SK-N-SH treated with all-trans-retinoic acid at 6 μM for 48 hours (cell line): ENCODE data around the gene ZBTB16.

Experiments
- ATAC-seq: fragments of 200-7000 bp; cut with Tn5 transposase; 3 replicates; pipeline ENCODE4 v1.9.1; 2020; ENCODE audit warnings: mild to moderate bottlenecking, moderate library complexity
- ARNTL ChIP-seq: fragments of 450-650 bp; formaldehyde crosslinking; IDR thresholded peaks from 2 replicates; pipeline ENCODE4 v1.5.0; 2020; ENCODE audit warnings: low read depth, mild to moderate bottlenecking, moderate library complexity, borderline replicate concordance
- BACH2 ChIP-seq: fragments of 250-450 bp; sonication (Bioruptor Pico); IDR thresholded peaks from 2 replicates; pipeline ENCODE4 v1.9.0; 2021; ENCODE audit warnings: mild to moderate bottlenecking, borderline replicate concordance
- CSDC2 ChIP-seq: fragments of 250-450 bp; sonication (Bioruptor Pico); IDR thresholded peaks from 2 replicates; pipeline ENCODE4 v1.5.0; 2020; ENCODE audit warnings: mild to moderate bottlenecking, moderate library complexity
- ESRRG ChIP-seq: fragments of 250-450 bp; sonication (Bioruptor Pico); IDR thresholded peaks from 2 replicates; pipeline ENCODE4 v1.6.1; 2021; ENCODE audit warnings: mild to moderate bottlenecking
- GLIS3 ChIP-seq: fragments of 250-450 bp; sonication (Bioruptor Pico); IDR thresholded peaks from 2 replicates; pipeline ENCODE4 v1.5.0; 2020; ENCODE audit warnings: mild to moderate bottlenecking, moderate library complexity
- ISL1 ChIP-seq: fragments of 250-450 bp; sonication (Bioruptor Pico); IDR thresholded peaks from 2 replicates; pipeline ENCODE4 v2.1.2; 2022; ENCODE audit warnings: mild to moderate bottlenecking, moderate library complexity
- OSR1 ChIP-seq: fragments of 250-450 bp; sonication (Bioruptor Pico); IDR thresholded peaks from 2 replicates; pipeline ENCODE4 v1.8.0; 2022; ENCODE audit warnings: moderate library complexity, mild to moderate bottlenecking, inconsistent platforms
- PPARA ChIP-seq: fragments of 250-450 bp; sonication (Bioruptor Pico); IDR thresholded peaks from 2 replicates; pipeline ENCODE4 v1.5.0; 2020; ENCODE audit warnings: mild to moderate bottlenecking, borderline replicate concordance
- RARB ChIP-seq: fragments of 250-450 bp; sonication (Bioruptor Pico); IDR thresholded peaks from 2 replicates; pipeline ENCODE4 v1.8.0; 2021; ENCODE audit warnings: mild to moderate bottlenecking, moderate library complexity
- SNAI2 ChIP-seq: fragments of 250-450 bp; sonication (Bioruptor Pico); IDR thresholded peaks from 2 replicates; pipeline ENCODE4 v1.5.0; 2020; ENCODE audit warnings: mild to moderate bottlenecking, moderate library complexity
- TCF4 ChIP-seq: fragments of 250-450 bp; sonication (Bioruptor Pico); IDR thresholded peaks from 2 replicates; pipeline ENCODE4 v1.8.0; 2021; ENCODE audit warnings: mild to moderate bottlenecking, moderate library complexity, borderline replicate concordance
- TOX ChIP-seq: fragments of 250-450 bp; sonication (Bioruptor Pico); IDR thresholded peaks from 2 replicates; pipeline ENCODE4 v1.8.0; 2021; ENCODE audit warnings: mild to moderate bottlenecking, moderate library complexity, borderline replicate concordance
- ZC3H10 ChIP-seq: fragments of 250-450 bp; sonication (Bioruptor Pico); IDR thresholded peaks from 2 replicates; pipeline ENCODE4 v1.5.1; 2021; ENCODE audit warnings: mild to moderate bottlenecking, moderate library complexity
- ZFP3 ChIP-seq: fragments of 250-450 bp; sonication (Bioruptor Pico); IDR thresholded peaks from 2 replicates; pipeline ENCODE4 v1.5.0; 2020; ENCODE audit warnings: mild to moderate bottlenecking, moderate library complexity
- ZFP30 ChIP-seq: fragments of 450-650 bp; formaldehyde crosslinking; IDR thresholded peaks from 2 replicates; pipeline ENCODE4 v1.5.0; 2022; ENCODE audit warnings: mild to moderate bottlenecking, moderate library complexity
- ZNF565 ChIP-seq: fragments of 450-650 bp; formaldehyde crosslinking; conservative IDR thresholded peaks from 2 replicates; pipeline ENCODE4 v1.5.0; 2020; ENCODE audit warnings: low read depth, mild to moderate bottlenecking, moderate library complexity
- ZNF70 ChIP-seq: fragments of 450-650 bp; formaldehyde crosslinking; IDR thresholded peaks from 2 replicates; pipeline ENCODE4 v1.5.0; 2020; ENCODE audit warnings: mild to moderate bottlenecking, moderate library complexity
- ZNF8 ChIP-seq: fragments of 450-650 bp; formaldehyde crosslinking; IDR thresholded peaks from 2 replicates; pipeline ENCODE4 v1.5.0; 2020; ENCODE audit warnings: mild to moderate bottlenecking, moderate library complexity
- TF ChIP-seq, protein P1 (sequence below): fragments of 250-450 bp; sonication (Bioruptor Pico); IDR thresholded peaks from 2 replicates; pipeline ENCODE4 v1.5.1; 2020; ENCODE audit warnings: low read depth, mild to moderate bottlenecking, moderate library complexity
- TF ChIP-seq, protein P2 (sequence below): fragments of 250-450 bp; sonication (Bioruptor Pico); IDR thresholded peaks from 2 replicates; pipeline ENCODE4 v1.8.0; 2021; ENCODE audit warnings: low read depth, mild to moderate bottlenecking, moderate library complexity, borderline replicate concordance
- TF ChIP-seq, protein P3 (sequence below): fragments of 250-450 bp; sonication (Bioruptor Pico); IDR thresholded peaks from 2 replicates; pipeline ENCODE4 v1.8.0; 2020; ENCODE audit warnings: mild to moderate bottlenecking, moderate library complexity, borderline replicate concordance
- TF ChIP-seq, protein P4 (sequence below): fragments of 250-450 bp; sonication (Bioruptor Pico); IDR thresholded peaks from 2 replicates; pipeline ENCODE4 v1.5.0; 2020; ENCODE audit warnings: mild to moderate bottlenecking, moderate library complexity

Gene ZBTB16

DNA sequence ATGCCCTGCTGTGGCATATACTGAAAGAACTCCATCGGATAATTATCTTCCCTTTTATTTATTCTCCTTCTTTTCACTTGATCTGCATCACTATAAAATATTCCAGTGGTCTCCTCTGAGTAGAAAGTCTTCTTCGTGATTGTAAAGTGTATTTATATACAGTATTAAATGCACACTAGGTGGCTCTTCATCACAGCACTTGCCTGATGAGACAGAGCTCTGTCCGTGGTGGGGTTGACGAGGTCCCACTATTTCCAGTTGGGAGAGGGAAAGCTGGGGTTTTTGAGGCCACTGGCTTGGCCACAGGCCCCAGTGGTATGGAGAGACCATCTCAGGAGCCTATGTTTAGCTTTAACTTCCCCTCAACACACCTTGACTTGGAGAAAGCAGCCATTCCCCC is 31.6 kb upstream of the ZBTB16 start:
- TF ChIP-seq ISL1 (CRISPR knock-in tag) (no peak), BACH2 (CRISPR knock-in tag) (no peak), ZNF8 (CRISPR knock-in tag) (no peak), ARNTL (no peak), ZFP3 (CRISPR knock-in tag) (no peak), RARB (no peak), ESRRG (no peak), GLIS3 (CRISPR knock-in tag) (no peak), TOX (CRISPR knock-in tag) (no peak), TCF4 (CRISPR knock-in tag) (no peak), ZNF70 (CRISPR knock-in tag) (no peak), ZFP30 (CRISPR knock-in tag) (no peak), PPARA (CRISPR knock-in tag) (no peak), ZNF565 (CRISPR knock-in tag) (no peak), CSDC2 (CRISPR knock-in tag) (no peak), OSR1 (CRISPR knock-in tag) (no peak)
- TF ChIP-seq, protein P1, sequence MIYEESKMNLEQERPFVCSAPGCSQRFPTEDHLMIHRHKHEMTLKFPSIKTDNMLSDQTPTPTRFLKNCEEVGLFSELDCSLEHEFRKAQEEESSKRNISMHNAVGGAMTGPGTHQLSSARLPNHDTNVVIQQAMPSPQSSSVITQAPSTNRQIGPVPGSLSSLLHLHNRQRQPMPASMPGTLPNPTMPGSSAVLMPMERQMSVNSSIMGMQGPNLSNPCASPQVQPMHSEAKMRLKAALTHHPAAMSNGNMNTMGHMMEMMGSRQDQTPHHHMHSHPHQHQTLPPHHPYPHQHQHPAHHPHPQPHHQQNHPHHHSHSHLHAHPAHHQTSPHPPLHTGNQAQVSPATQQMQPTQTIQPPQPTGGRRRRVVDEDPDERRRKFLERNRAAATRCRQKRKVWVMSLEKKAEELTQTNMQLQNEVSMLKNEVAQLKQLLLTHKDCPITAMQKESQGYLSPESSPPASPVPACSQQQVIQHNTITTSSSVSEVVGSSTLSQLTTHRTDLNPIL (CRISPR knock-in tag): no peak
- TF ChIP-seq, protein P2, sequence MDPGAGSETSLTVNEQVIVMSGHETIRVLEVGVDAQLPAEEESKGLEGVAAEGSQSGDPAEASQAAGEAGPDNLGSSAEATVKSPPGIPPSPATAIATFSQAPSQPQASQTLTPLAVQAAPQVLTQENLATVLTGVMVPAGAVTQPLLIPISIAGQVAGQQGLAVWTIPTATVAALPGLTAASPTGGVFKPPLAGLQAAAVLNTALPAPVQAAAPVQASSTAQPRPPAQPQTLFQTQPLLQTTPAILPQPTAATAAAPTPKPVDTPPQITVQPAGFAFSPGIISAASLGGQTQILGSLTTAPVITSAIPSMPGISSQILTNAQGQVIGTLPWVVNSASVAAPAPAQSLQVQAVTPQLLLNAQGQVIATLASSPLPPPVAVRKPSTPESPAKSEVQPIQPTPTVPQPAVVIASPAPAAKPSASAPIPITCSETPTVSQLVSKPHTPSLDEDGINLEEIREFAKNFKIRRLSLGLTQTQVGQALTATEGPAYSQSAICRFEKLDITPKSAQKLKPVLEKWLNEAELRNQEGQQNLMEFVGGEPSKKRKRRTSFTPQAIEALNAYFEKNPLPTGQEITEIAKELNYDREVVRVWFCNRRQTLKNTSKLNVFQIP (CRISPR knock-in tag): no peak
- TF ChIP-seq, protein P3, sequence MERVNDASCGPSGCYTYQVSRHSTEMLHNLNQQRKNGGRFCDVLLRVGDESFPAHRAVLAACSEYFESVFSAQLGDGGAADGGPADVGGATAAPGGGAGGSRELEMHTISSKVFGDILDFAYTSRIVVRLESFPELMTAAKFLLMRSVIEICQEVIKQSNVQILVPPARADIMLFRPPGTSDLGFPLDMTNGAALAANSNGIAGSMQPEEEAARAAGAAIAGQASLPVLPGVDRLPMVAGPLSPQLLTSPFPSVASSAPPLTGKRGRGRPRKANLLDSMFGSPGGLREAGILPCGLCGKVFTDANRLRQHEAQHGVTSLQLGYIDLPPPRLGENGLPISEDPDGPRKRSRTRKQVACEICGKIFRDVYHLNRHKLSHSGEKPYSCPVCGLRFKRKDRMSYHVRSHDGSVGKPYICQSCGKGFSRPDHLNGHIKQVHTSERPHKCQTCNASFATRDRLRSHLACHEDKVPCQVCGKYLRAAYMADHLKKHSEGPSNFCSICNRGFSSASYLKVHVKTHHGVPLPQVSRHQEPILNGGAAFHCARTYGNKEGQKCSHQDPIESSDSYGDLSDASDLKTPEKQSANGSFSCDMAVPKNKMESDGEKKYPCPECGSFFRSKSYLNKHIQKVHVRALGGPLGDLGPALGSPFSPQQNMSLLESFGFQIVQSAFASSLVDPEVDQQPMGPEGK (CRISPR knock-in tag): no peak
- TF ChIP-seq, protein P4, sequence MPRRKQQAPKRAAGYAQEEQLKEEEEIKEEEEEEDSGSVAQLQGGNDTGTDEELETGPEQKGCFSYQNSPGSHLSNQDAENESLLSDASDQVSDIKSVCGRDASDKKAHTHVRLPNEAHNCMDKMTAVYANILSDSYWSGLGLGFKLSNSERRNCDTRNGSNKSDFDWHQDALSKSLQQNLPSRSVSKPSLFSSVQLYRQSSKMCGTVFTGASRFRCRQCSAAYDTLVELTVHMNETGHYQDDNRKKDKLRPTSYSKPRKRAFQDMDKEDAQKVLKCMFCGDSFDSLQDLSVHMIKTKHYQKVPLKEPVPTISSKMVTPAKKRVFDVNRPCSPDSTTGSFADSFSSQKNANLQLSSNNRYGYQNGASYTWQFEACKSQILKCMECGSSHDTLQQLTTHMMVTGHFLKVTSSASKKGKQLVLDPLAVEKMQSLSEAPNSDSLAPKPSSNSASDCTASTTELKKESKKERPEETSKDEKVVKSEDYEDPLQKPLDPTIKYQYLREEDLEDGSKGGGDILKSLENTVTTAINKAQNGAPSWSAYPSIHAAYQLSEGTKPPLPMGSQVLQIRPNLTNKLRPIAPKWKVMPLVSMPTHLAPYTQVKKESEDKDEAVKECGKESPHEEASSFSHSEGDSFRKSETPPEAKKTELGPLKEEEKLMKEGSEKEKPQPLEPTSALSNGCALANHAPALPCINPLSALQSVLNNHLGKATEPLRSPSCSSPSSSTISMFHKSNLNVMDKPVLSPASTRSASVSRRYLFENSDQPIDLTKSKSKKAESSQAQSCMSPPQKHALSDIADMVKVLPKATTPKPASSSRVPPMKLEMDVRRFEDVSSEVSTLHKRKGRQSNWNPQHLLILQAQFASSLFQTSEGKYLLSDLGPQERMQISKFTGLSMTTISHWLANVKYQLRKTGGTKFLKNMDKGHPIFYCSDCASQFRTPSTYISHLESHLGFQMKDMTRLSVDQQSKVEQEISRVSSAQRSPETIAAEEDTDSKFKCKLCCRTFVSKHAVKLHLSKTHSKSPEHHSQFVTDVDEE (CRISPR knock-in tag): no peak
- ATAC-seq: no peak

DNA sequence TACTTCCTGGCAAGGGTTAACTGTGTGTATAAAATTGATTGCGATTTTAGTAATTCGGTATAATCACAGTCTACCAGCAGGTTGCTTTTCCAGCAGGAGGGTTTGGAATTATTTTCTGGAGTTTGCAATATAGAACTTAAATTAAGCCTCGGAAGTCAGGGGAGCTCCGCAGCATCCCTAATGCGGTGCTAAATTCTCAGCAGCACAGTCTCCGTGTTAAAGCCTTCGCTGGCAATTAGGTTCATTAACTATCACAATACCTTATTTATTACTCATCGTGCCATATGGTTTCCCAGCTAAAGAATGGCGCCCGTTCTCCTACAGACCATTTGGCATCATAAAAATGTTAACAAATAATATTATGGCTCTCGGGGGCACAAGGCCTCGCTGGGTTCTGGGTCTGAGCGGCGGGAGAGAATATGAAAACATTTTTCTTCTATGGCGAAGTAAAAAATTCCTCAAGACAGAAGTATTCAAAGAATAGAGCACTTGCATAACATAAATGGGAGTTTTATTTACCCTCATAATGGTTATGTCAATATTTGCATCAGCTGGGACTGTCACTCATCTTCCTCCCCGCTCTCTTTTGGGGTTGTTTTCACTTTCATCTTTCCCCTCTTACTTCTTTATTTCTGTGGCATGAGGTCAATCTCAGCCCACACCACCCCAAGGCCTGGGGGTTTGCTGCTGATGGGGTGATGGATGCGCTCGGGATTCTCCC is 28.1 kb upstream of the ZBTB16 start:
- no peak for ATAC-seq
- TF ChIP-seq ZNF70 (CRISPR knock-in tag) (no peak), CSDC2 (CRISPR knock-in tag) (no peak), ZC3H10 (CRISPR knock-in tag) (no peak), ZFP3 (CRISPR knock-in tag) (no peak), SNAI2 (CRISPR knock-in tag) (no peak), ZFP30 (CRISPR knock-in tag) (no peak), ZNF565 (CRISPR knock-in tag) (no peak), PPARA (CRISPR knock-in tag) (no peak), OSR1 (CRISPR knock-in tag) (no peak), ZNF8 (CRISPR knock-in tag) (no peak)
- TF ChIP-seq, protein P3 (CRISPR knock-in tag): no peak
